Ascending aorta (tissue), 2 donors: ENCODE measurements around the gene TMEM178B. TPM values are rescaled to one million over a fixed set of nuclear protein-coding genes. Genes with fewer than 3 reads are reported as not detected.

Experiments
- DNase-seq, 2 donors: peaks; one replicate each; pipeline ENCODE4 v3.0.0-alpha.2; 2019; ENCODE audit warnings: low spot score in 2 of 2
- H3K27ac ChIP-seq, 2 donors: fragments of 200-600 bp; sonication (generic); one replicate each; pipeline ENCODE4 v1.5.1; 2016 to 2017; ENCODE audit warnings: mild to moderate bottlenecking in 1 of 2
- H3K27me3 ChIP-seq: fragments of 200-600 bp; sonication (generic); one replicate; pipeline ENCODE4 v1.5.1; 2017
- H3K36me3 ChIP-seq, 2 donors: fragments of 200-600 bp; sonication (generic); one replicate each; pipeline ENCODE4 v1.5.1; 2016
- H3K4me1 ChIP-seq, 2 donors: fragments of 200-600 bp; sonication (generic); one replicate each; pipeline ENCODE4 v1.5.1; 2016 to 2017; ENCODE audit warnings: mild to moderate bottlenecking in 1 of 2
- H3K4me3 ChIP-seq, 2 donors: fragments of 200-600 bp; sonication (generic); one replicate each; pipeline ENCODE4 v1.5.1; 2016 to 2017; ENCODE audit warnings: mild to moderate bottlenecking in 1 of 2
- H3K9me3 ChIP-seq, 2 donors: fragments of 200-600 bp; sonication (generic); one replicate each; pipeline ENCODE4 v1.5.1; 2016
- intact Hi-C: fragments of 100-400 bp; cut with DNase I; formaldehyde crosslinking; loops from one replicate; pipeline ENCODE4 v1.15.1; 2023
- total RNA-seq: library from RNA; depleted of rRNA; stranded (reverse); fragments of >200 nt; gene quantifications from one replicate; pipeline ENCODE4 v1.1.0, GENCODE V29; 2016
- TF ChIP-seq, protein P1 (sequence below), 3 experiments: fragments of 200-600 bp in 2 of 3; fragments of 450-650 bp in 1 of 3; sonication (generic) in 2 of 3; IDR thresholded peaks; one replicate each; pipeline ENCODE4 v1.5.1; 2016 to 2019; ENCODE audit warnings: antibody characterized with exemption in 3 of 3, mild to moderate bottlenecking in 1 of 3, moderate library complexity in 1 of 3

TMEM178B gene
- total RNA-seq, 1 donor from 2014 or later, result 1.9 TPM

DNA sequence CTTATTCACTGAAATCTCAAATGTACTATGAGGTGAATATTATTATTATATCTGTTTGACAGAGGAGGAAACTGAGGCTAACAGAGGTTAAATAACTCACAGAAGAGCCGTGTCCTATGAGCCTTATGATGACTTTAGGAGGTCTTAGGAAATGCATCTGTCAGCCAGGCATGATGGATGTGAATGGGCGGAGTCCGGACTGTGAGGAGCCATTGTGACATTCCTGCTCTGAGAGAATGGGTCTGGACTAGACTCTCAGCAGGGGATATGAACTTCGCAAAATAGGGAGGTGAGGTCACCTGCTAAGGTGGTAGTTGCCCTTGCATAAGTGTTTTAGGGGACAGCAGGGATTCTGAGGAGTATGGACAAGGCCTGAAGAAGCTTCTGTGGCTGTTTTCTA, 153.6 kb downstream of the TMEM178B start:
- TF ChIP-seq, protein P1, sequence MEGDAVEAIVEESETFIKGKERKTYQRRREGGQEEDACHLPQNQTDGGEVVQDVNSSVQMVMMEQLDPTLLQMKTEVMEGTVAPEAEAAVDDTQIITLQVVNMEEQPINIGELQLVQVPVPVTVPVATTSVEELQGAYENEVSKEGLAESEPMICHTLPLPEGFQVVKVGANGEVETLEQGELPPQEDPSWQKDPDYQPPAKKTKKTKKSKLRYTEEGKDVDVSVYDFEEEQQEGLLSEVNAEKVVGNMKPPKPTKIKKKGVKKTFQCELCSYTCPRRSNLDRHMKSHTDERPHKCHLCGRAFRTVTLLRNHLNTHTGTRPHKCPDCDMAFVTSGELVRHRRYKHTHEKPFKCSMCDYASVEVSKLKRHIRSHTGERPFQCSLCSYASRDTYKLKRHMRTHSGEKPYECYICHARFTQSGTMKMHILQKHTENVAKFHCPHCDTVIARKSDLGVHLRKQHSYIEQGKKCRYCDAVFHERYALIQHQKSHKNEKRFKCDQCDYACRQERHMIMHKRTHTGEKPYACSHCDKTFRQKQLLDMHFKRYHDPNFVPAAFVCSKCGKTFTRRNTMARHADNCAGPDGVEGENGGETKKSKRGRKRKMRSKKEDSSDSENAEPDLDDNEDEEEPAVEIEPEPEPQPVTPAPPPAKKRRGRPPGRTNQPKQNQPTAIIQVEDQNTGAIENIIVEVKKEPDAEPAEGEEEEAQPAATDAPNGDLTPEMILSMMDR (IDR thresholded peaks at IDR 0.05), result no peak
- Histone ChIP-seq H3K27ac (no peak overlapping the region), H3K9me3 (no peaks in the 10 kb centered on the region), H3K4me1 (no peaks in the 10 kb centered on the region), H3K27me3 (no peaks in the 10 kb centered on the region), H3K4me3 (no peak overlapping the region), H3K36me3 (no peaks in the 10 kb centered on the region)
- no peak for DNase-seq
- intact Hi-C loops, result no loop called here

DNA sequence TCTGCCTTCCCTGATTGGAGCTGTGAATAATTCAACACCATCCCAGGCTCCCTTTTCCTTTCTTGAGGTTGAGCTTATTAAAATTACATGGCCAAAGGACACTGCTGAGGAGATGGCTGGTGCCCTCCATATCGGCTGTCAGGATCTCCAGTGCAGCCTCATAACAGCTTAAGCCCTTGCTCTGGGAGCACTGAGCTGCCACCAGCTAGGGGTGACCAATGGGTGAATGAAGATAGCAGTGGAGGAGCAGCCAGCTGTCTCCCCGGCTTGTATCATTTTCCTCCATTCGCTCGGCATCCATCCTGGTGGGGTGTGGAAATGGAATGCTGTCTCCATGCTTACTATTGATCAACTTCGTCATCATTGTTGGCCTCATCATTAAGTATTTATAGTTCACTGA, 154.6 kb downstream of the TMEM178B start:
- intact Hi-C loops, result no loop called here
- Histone ChIP-seq H3K36me3 (no peaks in the 10 kb centered on the region), H3K27ac (no peak overlapping the region), H3K4me3 (no peak overlapping the region), H3K4me1 (no peaks in the 10 kb centered on the region), H3K9me3 (no peaks in the 10 kb centered on the region), H3K27me3 (no peaks in the 10 kb centered on the region)
- DNase-seq, result no peak
- TF ChIP-seq, protein P1 (IDR thresholded peaks at IDR 0.05), result no peak

DNA sequence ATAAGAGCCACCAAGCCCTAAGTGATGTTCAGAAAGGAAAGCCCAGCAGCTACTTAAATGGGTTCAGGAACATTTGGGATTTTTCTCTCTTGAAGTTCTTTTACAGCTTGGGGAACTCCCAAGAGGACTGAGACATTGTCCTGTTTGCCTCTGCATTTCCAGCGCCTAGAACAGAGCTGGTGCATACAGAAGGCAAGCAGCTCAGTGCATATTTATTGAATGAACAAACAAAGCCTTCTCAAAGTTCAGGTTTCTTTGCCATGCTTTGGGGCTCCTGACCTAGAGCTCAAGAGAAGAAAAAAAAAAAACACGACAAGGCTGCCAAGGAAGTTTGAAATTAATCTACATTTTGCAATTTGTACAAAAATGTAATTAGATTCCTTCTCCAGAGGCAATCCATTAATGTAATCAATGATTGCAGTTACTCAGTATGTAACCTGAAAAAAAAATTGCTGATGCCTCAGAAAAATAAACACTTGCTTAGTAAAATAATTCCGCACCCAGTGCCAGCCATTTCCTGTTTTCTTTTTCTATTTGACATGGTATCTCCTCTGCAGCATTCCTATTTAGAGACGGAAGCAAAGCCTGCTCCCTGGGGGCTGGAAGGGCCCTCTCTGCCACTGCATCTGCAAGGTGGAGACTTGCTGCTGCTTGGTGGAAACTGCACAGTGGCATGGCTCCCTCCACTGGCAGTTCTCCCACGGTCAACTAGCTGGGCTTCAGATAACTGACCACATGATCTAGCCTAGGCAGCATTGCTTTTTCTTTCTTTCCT, 157.3 kb downstream of the TMEM178B start:
- Histone ChIP-seq H3K4me1 (no peaks in the 10 kb centered on the region), H3K27me3 (no peaks in the 10 kb centered on the region), H3K9me3 (no peaks in the 10 kb centered on the region), H3K4me3 (no peak overlapping the region), H3K27ac (no peak overlapping the region), H3K36me3 (no peaks in the 10 kb centered on the region)
- TF ChIP-seq, protein P1 (IDR thresholded peaks at IDR 0.05), result peak in 1 of 3 experiments; percentile 7
- no peak for DNase-seq
- intact Hi-C loops, result no loop called here

- H3K36me3 ChIP-seq, result no peaks in the 10 kb centered on the region
- TF ChIP-seq, protein P1 (IDR thresholded peaks at IDR 0.05), result no peak
Measured at GRCh38 chr7:141232286-141233051, 158.6 kb downstream of the TMEM178B start.

DNA sequence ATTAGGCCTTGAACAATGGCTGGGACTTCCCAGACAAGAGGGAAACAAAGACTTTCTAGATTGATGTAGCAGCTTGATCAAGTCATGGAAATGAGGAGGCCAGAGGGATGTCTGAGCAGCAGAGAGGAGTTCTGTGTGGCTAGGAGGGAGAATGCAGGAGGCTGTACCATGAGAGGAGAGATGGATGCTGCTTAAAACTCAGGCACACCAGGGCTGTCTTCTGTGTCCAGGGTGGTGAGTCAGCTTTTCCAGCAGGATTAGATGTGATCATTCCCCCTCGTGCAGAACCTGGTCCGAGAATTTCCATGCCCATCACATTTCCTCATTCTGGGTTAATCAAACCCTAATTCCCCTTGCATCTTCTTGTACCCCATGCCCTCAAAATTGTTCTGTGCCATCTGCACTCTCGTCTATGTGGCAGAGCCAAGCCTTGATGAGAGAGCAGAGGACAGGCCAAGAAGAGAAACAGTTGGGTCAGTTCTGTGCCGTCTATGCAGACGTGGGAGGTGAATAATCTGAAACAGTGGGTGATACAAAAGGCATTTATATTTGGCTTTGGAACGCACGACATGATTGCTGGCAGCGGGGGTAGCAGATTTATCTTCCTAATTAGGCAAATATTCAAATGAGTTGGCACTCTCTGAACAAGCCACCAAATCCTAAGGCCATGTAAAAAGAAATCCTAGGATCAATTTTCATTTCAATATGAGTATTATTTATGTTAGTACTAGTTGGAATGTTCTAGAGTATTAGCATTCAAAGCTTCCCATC, 160.7 kb downstream of the TMEM178B start:
- Histone ChIP-seq H3K36me3 (no peaks in the 10 kb centered on the region), H3K4me3 (no peak overlapping the region), H3K9me3 (no peaks in the 10 kb centered on the region), H3K4me1 (no peaks in the 10 kb centered on the region), H3K27ac (no peak overlapping the region), H3K27me3 (no peaks in the 10 kb centered on the region)
- DNase-seq, result no peak
- TF ChIP-seq, protein P1 (IDR thresholded peaks at IDR 0.05), result no peak
- intact Hi-C loops, result no loop called here

More at GRCh38 chr7:141232286-141233051, 158.6 kb downstream of the TMEM178B start:
- Histone ChIP-seq H3K9me3 (no peaks in the 10 kb centered on the region), H3K4me1 (no peaks in the 10 kb centered on the region), H3K4me3 (no peak overlapping the region), H3K27ac (no peak overlapping the region), H3K27me3 (no peaks in the 10 kb centered on the region)
- DNase-seq, result no peak
- intact Hi-C loops, result no loop called here
